WI38 (cell line): ENCODE results near the gene FFAR1.

Experiments used
- H3K4me3 ChIP-seq: 2 replicates; pipeline ENCODE4 v1.5.1; 2011; ENCODE audit warnings: low read depth, mild to moderate bottlenecking, control low read depth, low read length
- CTCF ChIP-seq: IDR thresholded peaks from 2 replicates; pipeline ENCODE4 v1.5.1; 2012; ENCODE audit warnings: low read depth, mild to moderate bottlenecking, control low read depth, low read length

Gene FFAR1

GRCh38 chr19:35328851-35329285 is 18.8 kb upstream of the FFAR1 start, which contains the start of gene CD22:
Gene CD22 (plus strand): TSS chr19:35329187. CDS start chr19:35332041, 2,854 bp downstream.
- TF ChIP-seq CTCF: no peak

GRCh38 chr19:35329323-35329722 is 18.4 kb upstream of the FFAR1 start:
- no peak for TF ChIP-seq CTCF
- no peak overlapping the region for H3K4me3 ChIP-seq

More at GRCh38 chr19:35328851-35329285, 18.8 kb upstream of the FFAR1 start, which contains the start of gene CD22:
- no peak within 1 kb of the TSS for H3K4me3 ChIP-seq

- no peak overlapping the region for H3K4me3 ChIP-seq
- no peak for TF ChIP-seq CTCF
Measured at GRCh38 chr19:35330475-35330874, 17.2 kb upstream of the FFAR1 start.

- no peak overlapping the region for H3K4me3 ChIP-seq
- no peak for TF ChIP-seq CTCF
Measured at GRCh38 chr19:35331551-35332214, 16.0 kb upstream of the FFAR1 start.

GRCh38 chr19:35332817-35333216 is 14.9 kb upstream of the FFAR1 start:
- no peak overlapping the region for H3K4me3 ChIP-seq
- TF ChIP-seq CTCF: no peak

GRCh38 chr19:35334144-35334753 is 13.5 kb upstream of the FFAR1 start:
- no peak overlapping the region for H3K4me3 ChIP-seq
- no peak for TF ChIP-seq CTCF

- no peak for TF ChIP-seq CTCF
- no peak overlapping the region for H3K4me3 ChIP-seq
Measured at GRCh38 chr19:35336166-35336955, 11.3 kb upstream of the FFAR1 start.
